ENCODE measurements around the gene HMGCS2. TPM values are rescaled to one million over a fixed set of nuclear protein-coding genes. Genes with fewer than 3 reads are reported as not detected.

HMGCS2 gene
- polyA plus RNA-seq, 1 of the 3 experiments (the other 2 are of a cell fraction), result not detected

DNA sequence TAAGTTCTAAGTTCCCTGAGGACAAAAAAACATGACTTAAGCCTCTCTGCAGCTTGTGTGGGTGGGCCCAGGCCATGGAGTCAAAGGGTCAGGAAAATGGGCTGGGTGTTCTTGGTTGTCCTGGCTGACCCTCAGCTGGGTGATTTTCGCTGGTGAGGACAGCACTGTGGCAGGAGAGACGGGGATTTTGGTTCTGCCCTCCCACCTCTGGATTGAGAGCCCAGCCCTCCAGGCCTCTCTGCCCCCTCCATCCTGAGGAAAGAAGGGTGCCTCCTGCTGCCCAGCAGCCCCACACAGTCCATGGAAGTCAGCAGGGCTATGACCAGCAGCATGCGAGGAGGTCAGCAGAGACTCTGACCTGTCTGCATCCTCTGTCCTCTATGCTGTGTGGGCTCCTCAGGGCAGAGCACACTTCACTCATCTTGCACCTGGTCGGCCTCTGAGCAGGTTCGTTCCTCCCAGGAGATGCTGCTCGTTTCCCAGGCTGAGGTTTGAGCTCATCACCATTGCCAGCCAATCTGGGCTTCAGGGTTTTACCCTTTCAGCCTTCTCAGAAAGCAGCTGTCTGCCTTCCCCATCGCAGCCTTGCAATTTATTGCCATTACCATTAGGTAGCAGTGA, 30.5 kb downstream of the HMGCS2 start:
- H3K4me1 ChIP-seq (ENCODE audit: control insufficient read depth in 1 of 2, insufficient read depth in 2 of 2, low read depth in 1 of 2, low read length in 1 of 2), result peaks cover 0 to 9% of the 10 kb centered on the region in 2 experiments; a peak in 1 of 4 replicates
- ChIA-PET POLR2A (interaction anchor here (0.8 kb wide), 1 partner anchor 440 kb away, joined by 3 read pairs; no protein-coding TSS in a partner anchor), CTCF (interaction anchor here (1.4 kb wide), 1 partner anchor 23 kb away, joined by 4 read pairs; no protein-coding TSS in a partner anchor)
- no peaks in the 10 kb centered on the region for H4K20me1 ChIP-seq (ENCODE audit: insufficient read depth)
- no peaks in the 10 kb centered on the region for H3K79me2 ChIP-seq (ENCODE audit: insufficient read depth)
- no peak overlapping the region for H3K9ac ChIP-seq
- no peak for DNase-seq
- H3F3A ChIP-seq (replicated peaks; ENCODE audit: insufficient read depth), result no peaks in the 10 kb centered on the region
- H3K9me3 ChIP-seq, result no peaks in the 10 kb centered on the region
- no peaks in the 10 kb centered on the region for H3K27me3 ChIP-seq (ENCODE audit: insufficient read depth)
- no peak overlapping the region for H2AFZ ChIP-seq (ENCODE audit: low read depth)
- no peaks in the 10 kb centered on the region for H3K9me2 ChIP-seq
- 87% methylated on average over 4 of the region's 7 CpGs for WGBS (ENCODE audit: low lambda C conversion rate)
- no peak overlapping the region for H3K4me3 ChIP-seq (ENCODE audit: low read depth in 2 of 2, low read length in 1 of 2)
- TF ChIP-seq EZH2phosphoT487 (IDR thresholded peaks at IDR 0.05; ENCODE audit: borderline replicate concordance, low read depth) (no peak), MAX (IDR thresholded peaks at IDR 0.05; ENCODE audit: low read depth) (no peak), FOSL2 (IDR thresholded peaks at IDR 0.05; ENCODE audit: borderline replicate concordance, low read depth) (no peak), FOXJ3 (CRISPR knock-in tag; IDR thresholded peaks at IDR 0.05) (no peak), NFIC (IDR thresholded peaks at IDR 0.05; ENCODE audit: borderline replicate concordance) (no peak), SMC3 (IDR thresholded peaks at IDR 0.05; ENCODE audit: low read depth, low read length) (no peak), GATA2 (CRISPR knock-in tag; IDR thresholded peaks at IDR 0.05) (no peak), SIN3A (IDR thresholded peaks at IDR 0.05; ENCODE audit: borderline replicate concordance, low read depth, low read length) (no peak), TEAD4 (IDR thresholded peaks at IDR 0.05; ENCODE audit: borderline replicate concordance, insufficient read depth) (no peak), RXRA (IDR thresholded peaks at IDR 0.05; ENCODE audit: borderline replicate concordance, low read depth) (no peak), RCOR1 (IDR thresholded peaks at IDR 0.05; ENCODE audit: low read length) (no peak), RFX5 (IDR thresholded peaks at IDR 0.05; ENCODE audit: low read length) (no peak), POLR2AphosphoS5 (IDR thresholded peaks at IDR 0.05; ENCODE audit: low read depth, low read length) (no peak), ELF1 (IDR thresholded peaks at IDR 0.05) (no peak), GABPA (IDR thresholded peaks at IDR 0.05; ENCODE audit: low read depth) (no peak), RAD21 (IDR thresholded peaks at IDR 0.05; ENCODE audit: low read length) (no peak), JUND (IDR thresholded peaks at IDR 0.05) (no peak), YY1 (IDR thresholded peaks at IDR 0.05; ENCODE audit: low read depth) (no peak)
- TF ChIP-seq, protein P1, sequence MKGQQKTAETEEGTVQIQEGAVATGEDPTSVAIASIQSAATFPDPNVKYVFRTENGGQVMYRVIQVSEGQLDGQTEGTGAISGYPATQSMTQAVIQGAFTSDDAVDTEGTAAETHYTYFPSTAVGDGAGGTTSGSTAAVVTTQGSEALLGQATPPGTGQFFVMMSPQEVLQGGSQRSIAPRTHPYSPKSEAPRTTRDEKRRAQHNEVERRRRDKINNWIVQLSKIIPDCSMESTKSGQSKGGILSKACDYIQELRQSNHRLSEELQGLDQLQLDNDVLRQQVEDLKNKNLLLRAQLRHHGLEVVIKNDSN (IDR thresholded peaks at IDR 0.05; ENCODE audit: borderline replicate concordance, low read depth), result no peak
- H3K36me3 ChIP-seq (replicated peaks in 1 of 2; ENCODE audit: control insufficient read depth in 1 of 2, insufficient read depth in 2 of 2, low read length in 1 of 2), result peaks cover 7 to 55% of the 10 kb centered on the region in 2 experiments
- H3K4me2 ChIP-seq, result no peak overlapping the region
- no peak overlapping the region for H3K27ac ChIP-seq (ENCODE audit: low read depth in 2 of 2, low read length in 1 of 2)

Measured in SK-N-SH (cell line).